Measurements from ENCODE around the gene SLC46A1. TPM values are rescaled to one million over a fixed set of nuclear protein-coding genes. Genes with fewer than 3 reads are reported as not detected.
A peak's percentile ranks its signal among the peaks of the same experiment; 100 is the strongest.

The SLC46A1 gene
- polyA plus RNA-seq, 1 experiment = 5.9 TPM

DNA sequence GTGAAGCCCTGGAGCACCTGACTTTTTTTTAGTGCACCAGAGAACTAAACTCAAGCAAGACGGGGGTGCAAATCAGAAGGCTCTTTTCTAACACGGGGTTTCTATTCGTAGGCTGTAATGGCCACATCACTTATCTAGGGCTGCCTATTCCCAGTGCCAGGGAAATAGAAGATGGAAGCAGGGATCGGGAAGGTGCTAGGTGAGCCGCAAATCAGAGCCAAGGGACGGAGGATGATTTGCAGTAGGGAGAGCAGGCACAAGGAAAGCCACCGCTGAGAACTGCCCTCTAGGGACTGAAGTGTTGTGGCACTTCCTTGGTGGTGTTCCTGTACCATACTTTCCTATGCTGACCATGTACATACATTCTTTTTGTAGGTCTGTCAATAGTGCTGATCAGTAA is 7.8 kb upstream of the SLC46A1 start:
- TF ChIP-seq, protein P1, sequence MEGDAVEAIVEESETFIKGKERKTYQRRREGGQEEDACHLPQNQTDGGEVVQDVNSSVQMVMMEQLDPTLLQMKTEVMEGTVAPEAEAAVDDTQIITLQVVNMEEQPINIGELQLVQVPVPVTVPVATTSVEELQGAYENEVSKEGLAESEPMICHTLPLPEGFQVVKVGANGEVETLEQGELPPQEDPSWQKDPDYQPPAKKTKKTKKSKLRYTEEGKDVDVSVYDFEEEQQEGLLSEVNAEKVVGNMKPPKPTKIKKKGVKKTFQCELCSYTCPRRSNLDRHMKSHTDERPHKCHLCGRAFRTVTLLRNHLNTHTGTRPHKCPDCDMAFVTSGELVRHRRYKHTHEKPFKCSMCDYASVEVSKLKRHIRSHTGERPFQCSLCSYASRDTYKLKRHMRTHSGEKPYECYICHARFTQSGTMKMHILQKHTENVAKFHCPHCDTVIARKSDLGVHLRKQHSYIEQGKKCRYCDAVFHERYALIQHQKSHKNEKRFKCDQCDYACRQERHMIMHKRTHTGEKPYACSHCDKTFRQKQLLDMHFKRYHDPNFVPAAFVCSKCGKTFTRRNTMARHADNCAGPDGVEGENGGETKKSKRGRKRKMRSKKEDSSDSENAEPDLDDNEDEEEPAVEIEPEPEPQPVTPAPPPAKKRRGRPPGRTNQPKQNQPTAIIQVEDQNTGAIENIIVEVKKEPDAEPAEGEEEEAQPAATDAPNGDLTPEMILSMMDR (IDR thresholded peaks at IDR 0.05; ENCODE audit: insufficient read depth, low read depth, low read length) = no peak
- CTCF ChIA-PET = no interaction called here
- POLR2A ChIA-PET = interaction anchor here (0.6 kb wide), 1 partner anchor 13 kb away, joined by 3 read pairs; no protein-coding TSS in a partner anchor

DNA sequence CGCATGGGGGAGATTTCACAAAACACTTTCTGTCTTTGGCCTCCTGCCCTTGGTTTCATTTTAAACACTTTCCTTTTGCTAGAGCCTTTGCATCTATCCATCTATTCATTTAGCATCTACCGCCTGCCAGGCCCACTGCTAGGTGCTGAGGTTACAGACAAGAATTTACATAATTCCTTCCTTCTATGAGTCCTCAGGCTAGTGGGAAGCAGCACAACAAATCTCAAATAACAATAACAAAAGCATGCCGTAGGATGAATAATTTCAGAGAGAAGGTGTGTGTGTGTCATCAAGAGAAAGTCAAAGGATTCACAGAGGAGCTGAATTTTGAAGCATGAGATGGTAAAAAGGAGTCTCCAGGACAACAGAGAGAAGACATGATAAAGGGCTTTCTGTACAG is 6.1 kb upstream of the SLC46A1 start:
- Histone ChIP-seq H3K4me3 (ENCODE audit: low read depth, low read length) (no peak overlapping the region), H3K27me3 (ENCODE audit: control insufficient read depth, insufficient read depth, low read length) (peaks cover 10% of the 10 kb centered on the region), H3K36me3 (ENCODE audit: control insufficient read depth, insufficient read depth, low read length) (no peaks in the 10 kb centered on the region)
- POLR2A ChIA-PET = no interaction called here
- TF ChIP-seq, protein P1 (IDR thresholded peaks at IDR 0.05; ENCODE audit: insufficient read depth, low read depth, low read length) = no peak
- CTCF ChIA-PET = no interaction called here
- DNase-seq (ENCODE audit: low read depth) = no peak

More for the DNA sequence above, 7.8 kb upstream of the SLC46A1 start:
- DNase-seq (ENCODE audit: low read depth) = no peak
- Histone ChIP-seq H3K27me3 (ENCODE audit: control insufficient read depth, insufficient read depth, low read length) (peaks cover 10% of the 10 kb centered on the region), H3K36me3 (ENCODE audit: control insufficient read depth, insufficient read depth, low read length) (no peaks in the 10 kb centered on the region), H3K4me3 (ENCODE audit: low read depth, low read length) (no peak overlapping the region)

DNA sequence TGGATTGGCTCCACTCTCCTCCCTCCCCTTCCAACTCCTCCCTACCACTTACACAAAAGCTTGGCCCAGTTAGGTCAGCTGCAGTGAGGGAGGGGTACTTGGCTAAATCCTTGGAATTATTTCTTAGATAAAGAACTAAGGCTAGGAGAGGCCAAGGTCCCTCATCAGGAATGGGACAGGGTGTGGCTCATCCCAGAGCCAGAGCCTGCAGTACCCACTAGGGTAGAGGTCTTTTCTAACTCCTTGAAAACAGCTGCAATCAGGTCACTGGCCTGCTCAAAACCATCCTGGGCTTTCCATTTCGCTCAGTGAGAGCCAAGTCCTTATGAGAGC is 1.9 kb upstream of the SLC46A1 start:
- ChIA-PET POLR2A (no interaction called here), CTCF (interaction anchor here (1.0 to 1.2 kb wide), 3 partner anchors 9 to 175 kb away, joined by 3 to 8 read pairs (median 4); no protein-coding TSS in a partner anchor)
- no peak overlapping the region for H3K4me3 ChIP-seq (ENCODE audit: low read depth, low read length)
- no peak for DNase-seq (ENCODE audit: low read depth)
- H3K27me3 ChIP-seq (ENCODE audit: control insufficient read depth, insufficient read depth, low read length) = peaks cover 3% of the 10 kb centered on the region
- no peaks in the 10 kb centered on the region; the same call in 1 of the 2 replicates for H3K36me3 ChIP-seq (ENCODE audit: control insufficient read depth, insufficient read depth, low read length)
- TF ChIP-seq, protein P1 (IDR thresholded peaks at IDR 0.05; ENCODE audit: insufficient read depth, low read depth, low read length) = no peak

DNA sequence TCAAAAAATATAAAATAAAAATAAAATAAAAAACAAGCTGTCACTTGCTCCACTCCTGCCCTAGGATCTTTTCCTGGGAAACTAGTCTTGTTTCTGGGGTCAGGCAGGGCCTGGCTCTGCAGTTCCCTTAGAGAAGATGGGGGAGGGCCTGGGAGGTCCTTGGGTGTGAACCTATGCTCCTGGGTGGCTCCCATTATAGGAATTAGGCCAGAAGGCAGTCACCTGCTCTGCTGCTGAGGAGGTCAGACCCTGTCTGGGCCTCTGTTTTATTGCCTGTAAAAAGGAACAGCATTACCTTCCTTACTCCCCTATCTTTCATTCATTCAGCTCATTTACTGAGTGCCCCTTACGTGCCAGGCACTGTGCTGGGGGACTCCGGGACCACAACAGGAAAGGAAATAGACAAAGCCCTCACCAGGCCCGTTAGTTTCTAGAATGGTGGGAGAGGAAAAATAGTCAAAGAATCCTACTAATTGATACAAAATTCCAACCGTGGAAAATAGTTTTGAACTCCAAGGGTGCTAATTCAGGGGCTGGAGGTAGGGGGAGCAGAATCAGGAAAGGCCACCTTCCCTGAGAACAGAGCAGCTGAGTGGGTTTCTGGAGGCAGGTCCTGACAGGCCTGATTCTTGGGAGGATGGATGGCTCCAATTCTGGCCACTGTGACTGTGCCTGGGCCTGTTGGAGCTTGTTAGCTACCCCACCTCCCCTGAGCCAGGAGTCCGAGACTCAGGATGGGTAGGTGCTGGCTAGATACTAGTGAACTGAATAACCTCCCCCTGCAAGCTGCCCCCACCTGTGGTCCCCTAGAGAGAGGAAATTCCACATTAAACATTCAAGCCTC is 1.3 kb upstream of the SLC46A1 start:
- DNase-seq (ENCODE audit: low read depth) = no peak
- CTCF ChIA-PET = interaction anchor here (1.1 to 1.2 kb wide), 2 partner anchors 10 to 174 kb away, joined by 4 to 8 read pairs; no protein-coding TSS in a partner anchor
- Histone ChIP-seq H3K27me3 (ENCODE audit: control insufficient read depth, insufficient read depth, low read length) (peaks cover 2% of the 10 kb centered on the region), H3K4me3 (ENCODE audit: low read depth, low read length) (no peak overlapping the region), H3K36me3 (ENCODE audit: control insufficient read depth, insufficient read depth, low read length) (no peaks in the 10 kb centered on the region; the same call in 1 of the 2 replicates)
- POLR2A ChIA-PET = interaction anchor here (0.5 kb wide), 1 partner anchor 829 kb away, joined by 3 read pairs; no protein-coding TSS in a partner anchor
- TF ChIP-seq, protein P1 (IDR thresholded peaks at IDR 0.05; ENCODE audit: insufficient read depth, low read depth, low read length) = no peak

DNA sequence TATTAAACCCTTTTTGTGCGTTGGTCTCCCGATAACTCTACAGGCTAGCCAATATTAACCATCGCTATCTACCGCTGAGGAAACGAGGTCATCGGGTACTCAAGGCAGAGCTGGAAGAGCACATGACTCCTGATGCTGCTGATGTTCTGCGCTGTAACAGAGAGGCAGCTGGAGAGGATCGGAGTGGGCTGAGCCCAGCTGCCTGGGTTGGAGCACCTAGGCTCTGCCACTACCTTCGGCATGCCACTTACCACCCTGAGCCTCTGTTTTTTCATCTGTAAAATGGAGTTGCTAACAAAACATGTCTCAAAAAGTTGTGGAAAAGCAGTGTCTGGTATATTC is 432 bp upstream of the SLC46A1 start:
- Histone ChIP-seq H3K27me3 (ENCODE audit: control insufficient read depth, insufficient read depth, low read length) (no peaks in the 10 kb centered on the region; the same call in 1 of the 2 replicates), H3K4me3 (ENCODE audit: low read depth, low read length) (peak overlapping the region; percentile 77), H3K36me3 (ENCODE audit: control insufficient read depth, insufficient read depth, low read length) (peaks cover 3% of the 10 kb centered on the region; the same call in 1 of the 2 replicates)
- POLR2A ChIA-PET = interaction anchor here (0.5 kb wide), 1 partner anchor 828 kb away, joined by 3 read pairs; no protein-coding TSS in a partner anchor
- TF ChIP-seq, protein P1 (IDR thresholded peaks at IDR 0.05; ENCODE audit: insufficient read depth, low read depth, low read length) = no peak
- no peak for DNase-seq (ENCODE audit: low read depth)
- CTCF ChIA-PET = interaction anchor here (0.6 to 3.2 kb wide), 2 partner anchors 10 to 11 kb away, joined by 4 to 16 read pairs; no protein-coding TSS in a partner anchor

Measured in BJ (cell line).